HEK293 (cell line): ENCODE measurements around the gene SPACA7.

Experiments
- CTCF ChIA-PET: fragments of 350-600 bp; formaldehyde crosslinking; extraction: SDS; loops from one replicate; lab custom pipeline; 2021; ENCODE audit warnings: antibody characterized with exemption; lab: Yijun Ruan, JAX
- POLR2A ChIA-PET: fragments of 300-600 bp; formaldehyde crosslinking; extraction: SDS; loops from one replicate; lab custom pipeline; 2020; ENCODE audit warnings: antibody characterized with exemption, inconsistent platforms; lab: Yijun Ruan, JAX
- H3K27ac ChIP-seq: fragments of 200-500 bp; sonication (Bioruptor generic); 2 replicates; pipeline ENCODE4 v1.5.1; 2014; ENCODE audit warnings: low read depth, low read length, control low read depth, inconsistent platforms; ENCODE audit errors: extremely low read depth
- H3K36me3 ChIP-seq, 2 experiments: fragments of 200-500 bp in 1 of 2; sonication (Bioruptor generic) in 1 of 2; 1 replicate in 1 of 2; 2 replicates in 1 of 2; pipeline ENCODE4 v1.5.1; 2014 to 2017; ENCODE audit warnings: inconsistent platforms in 2 of 2, low read length in 2 of 2; ENCODE audit not compliant: control insufficient read depth in 2 of 2, insufficient read depth in 1 of 2
- H3K4me1 ChIP-seq: fragments of 200-500 bp; sonication (Bioruptor generic); 2 replicates; pipeline ENCODE4 v1.5.1; 2014; ENCODE audit warnings: mild to moderate bottlenecking, low read length, inconsistent platforms; ENCODE audit not compliant: control insufficient read depth, insufficient read depth
- H3K4me3 ChIP-seq: 2 replicates; pipeline ENCODE4 v1.5.1; 2011; ENCODE audit warnings: low read depth, mild to moderate bottlenecking, control low read depth, low read length, moderate library complexity
- H3K9me3 ChIP-seq: fragments of 200-500 bp; sonication (Bioruptor generic); 2 replicates; pipeline ENCODE4 v1.5.1; 2014; ENCODE audit warnings: low read depth, low read length, inconsistent platforms; ENCODE audit not compliant: control insufficient read depth, insufficient read depth
- FEZF1 ChIP-seq: fragments of 450-650 bp; formaldehyde crosslinking; IDR thresholded peaks from 2 replicates; pipeline ENCODE4 v1.5.1; 2016; ENCODE audit warnings: missing biosample characterization, missing genetic modification characterization
- TRIM28 ChIP-seq: IDR thresholded peaks from 2 replicates; pipeline ENCODE4 v1.6.1; 2011; ENCODE audit warnings: low read length, control low read depth, borderline replicate concordance
- TSHZ1 ChIP-seq: fragments of 450-650 bp; formaldehyde crosslinking; IDR thresholded peaks from 2 replicates; pipeline ENCODE4 v1.5.1; 2016; ENCODE audit warnings: missing biosample characterization, missing genetic modification characterization, borderline replicate concordance
- ZBTB8A ChIP-seq: fragments of 450-650 bp; formaldehyde crosslinking; IDR thresholded peaks from 2 replicates; pipeline ENCODE4 v1.5.1; 2016; ENCODE audit warnings: missing biosample characterization, missing genetic modification characterization
- ZFP69B ChIP-seq: fragments of 450-650 bp; formaldehyde crosslinking; IDR thresholded peaks from 2 replicates; pipeline ENCODE4 v1.5.1; 2016; ENCODE audit warnings: missing biosample characterization, missing genetic modification characterization
- ZNF311 ChIP-seq: fragments of 450-650 bp; formaldehyde crosslinking; IDR thresholded peaks from 2 replicates; pipeline ENCODE4 v1.5.1; 2017; ENCODE audit warnings: missing biosample characterization, missing genetic modification characterization, borderline replicate concordance
- ZNF37A ChIP-seq: fragments of 450-650 bp; IDR thresholded peaks from 2 replicates; pipeline ENCODE4 v1.5.1; 2018; ENCODE audit warnings: missing biosample characterization, missing genetic modification characterization
- ZNF391 ChIP-seq: fragments of 450-650 bp; formaldehyde crosslinking; IDR thresholded peaks from 2 replicates; pipeline ENCODE4 v1.5.1; 2016; ENCODE audit warnings: low read depth, missing biosample characterization, missing genetic modification characterization, borderline replicate concordance
- ZNF423 ChIP-seq: fragments of 450-650 bp; formaldehyde crosslinking; IDR thresholded peaks from 2 replicates; pipeline ENCODE4 v1.5.1; 2016; ENCODE audit warnings: missing biosample characterization, missing genetic modification characterization
- ZNF433 ChIP-seq: fragments of 450-650 bp; formaldehyde crosslinking; IDR thresholded peaks from 2 replicates; pipeline ENCODE4 v1.5.1; 2016; ENCODE audit warnings: missing biosample characterization, missing genetic modification characterization, low read depth
- ZNF558 ChIP-seq: fragments of 450-650 bp; formaldehyde crosslinking; IDR thresholded peaks from 2 replicates; pipeline ENCODE4 v1.5.1; 2016; ENCODE audit warnings: missing biosample characterization, missing genetic modification characterization
- ZNF560 ChIP-seq: fragments of 450-650 bp; formaldehyde crosslinking; IDR thresholded peaks from 2 replicates; pipeline ENCODE4 v1.5.1; 2017; ENCODE audit warnings: missing biosample characterization, missing genetic modification characterization, borderline replicate concordance
- ZNF843 ChIP-seq: fragments of 450-650 bp; formaldehyde crosslinking; IDR thresholded peaks from 2 replicates; pipeline ENCODE4 v1.5.1; 2016; ENCODE audit warnings: missing biosample characterization, missing genetic modification characterization
- TF ChIP-seq, protein P1 (sequence below): IDR thresholded peaks from 2 replicates; pipeline ENCODE4 v1.6.1; 2011; ENCODE audit warnings: mild to moderate bottlenecking, low read depth, low read length, borderline replicate concordance
- TF ChIP-seq, protein P2 (sequence below): fragments of 450-650 bp; formaldehyde crosslinking; IDR thresholded peaks from 2 replicates; pipeline ENCODE4 v1.5.1; 2016; ENCODE audit warnings: missing biosample characterization, missing genetic modification characterization
- TF ChIP-seq, protein P3 (sequence below): fragments of 450-650 bp; formaldehyde crosslinking; IDR thresholded peaks from 2 replicates; pipeline ENCODE4 v1.5.1; 2016; ENCODE audit warnings: missing biosample characterization, missing genetic modification characterization, low read depth
- TF ChIP-seq, protein P4 (sequence below): fragments of 450-650 bp; formaldehyde crosslinking; IDR thresholded peaks from 2 replicates; pipeline ENCODE4 v1.5.1; 2017; ENCODE audit warnings: missing biosample characterization, missing genetic modification characterization

The SPACA7 gene

GRCh38 chr13:112329376-112329775, 46.8 kb upstream of the SPACA7 start (continued):
- TF ChIP-seq TSHZ1 (tag by site-specific recombination), result no peak

DNA sequence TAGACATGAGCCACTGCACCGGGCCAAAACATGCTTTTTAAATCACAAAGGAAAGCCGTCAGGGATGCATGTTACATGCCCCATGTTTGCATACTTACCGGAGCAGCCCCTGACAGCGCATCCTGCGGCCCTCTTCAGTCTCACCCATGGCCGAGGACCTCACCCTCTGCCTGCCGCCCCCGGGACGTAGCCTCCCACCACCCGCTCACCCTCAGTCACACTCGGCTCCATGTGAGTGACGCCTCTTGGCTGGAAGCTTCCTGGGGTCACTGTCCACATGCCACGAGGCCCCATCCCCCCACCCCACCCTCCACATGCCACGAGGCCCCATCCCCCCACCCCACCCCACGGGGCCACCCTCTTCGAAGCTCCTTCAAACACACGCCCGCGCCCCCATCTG, 46.1 kb upstream of the SPACA7 start:
- no peaks in the 10 kb centered on the region for H3K36me3 ChIP-seq
- H3K4me1 ChIP-seq, result no peaks in the 10 kb centered on the region
- no peaks in the 10 kb centered on the region for H3K9me3 ChIP-seq
- TF ChIP-seq ZBTB8A, result no peak
- no peak for TF ChIP-seq ZNF423
- TF ChIP-seq, protein P1, sequence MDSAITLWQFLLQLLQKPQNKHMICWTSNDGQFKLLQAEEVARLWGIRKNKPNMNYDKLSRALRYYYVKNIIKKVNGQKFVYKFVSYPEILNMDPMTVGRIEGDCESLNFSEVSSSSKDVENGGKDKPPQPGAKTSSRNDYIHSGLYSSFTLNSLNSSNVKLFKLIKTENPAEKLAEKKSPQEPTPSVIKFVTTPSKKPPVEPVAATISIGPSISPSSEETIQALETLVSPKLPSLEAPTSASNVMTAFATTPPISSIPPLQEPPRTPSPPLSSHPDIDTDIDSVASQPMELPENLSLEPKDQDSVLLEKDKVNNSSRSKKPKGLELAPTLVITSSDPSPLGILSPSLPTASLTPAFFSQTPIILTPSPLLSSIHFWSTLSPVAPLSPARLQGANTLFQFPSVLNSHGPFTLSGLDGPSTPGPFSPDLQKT, result no peak
- no peak for TF ChIP-seq ZNF843
- no peak for TF ChIP-seq ZNF560 (tag by site-specific recombination)
- TF ChIP-seq, protein P2, sequence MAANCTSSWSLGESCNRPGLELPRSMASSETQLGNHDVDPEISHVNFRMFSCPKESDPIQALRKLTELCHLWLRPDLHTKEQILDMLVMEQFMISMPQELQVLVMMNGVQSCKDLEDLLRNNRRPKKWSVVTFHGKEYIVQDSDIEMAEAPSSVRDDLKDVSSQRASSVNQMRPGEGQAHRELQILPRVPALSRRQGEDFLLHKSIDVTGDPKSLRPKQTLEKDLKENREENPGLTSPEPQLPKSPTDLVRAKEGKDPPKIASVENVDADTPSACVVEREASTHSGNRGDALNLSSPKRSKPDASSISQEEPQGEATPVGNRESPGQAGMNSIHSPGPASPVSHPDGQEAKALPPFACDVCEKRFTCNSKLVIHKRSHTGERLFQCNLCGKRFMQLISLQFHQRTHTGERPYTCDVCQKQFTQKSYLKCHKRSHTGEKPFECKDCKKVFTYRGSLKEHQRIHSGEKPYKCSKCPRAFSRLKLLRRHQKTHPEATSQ (tag by site-specific recombination), result no peak
- TF ChIP-seq ZNF37A (tag by site-specific recombination), result no peak
- no peak for TF ChIP-seq ZFP69B
- TF ChIP-seq, protein P3, sequence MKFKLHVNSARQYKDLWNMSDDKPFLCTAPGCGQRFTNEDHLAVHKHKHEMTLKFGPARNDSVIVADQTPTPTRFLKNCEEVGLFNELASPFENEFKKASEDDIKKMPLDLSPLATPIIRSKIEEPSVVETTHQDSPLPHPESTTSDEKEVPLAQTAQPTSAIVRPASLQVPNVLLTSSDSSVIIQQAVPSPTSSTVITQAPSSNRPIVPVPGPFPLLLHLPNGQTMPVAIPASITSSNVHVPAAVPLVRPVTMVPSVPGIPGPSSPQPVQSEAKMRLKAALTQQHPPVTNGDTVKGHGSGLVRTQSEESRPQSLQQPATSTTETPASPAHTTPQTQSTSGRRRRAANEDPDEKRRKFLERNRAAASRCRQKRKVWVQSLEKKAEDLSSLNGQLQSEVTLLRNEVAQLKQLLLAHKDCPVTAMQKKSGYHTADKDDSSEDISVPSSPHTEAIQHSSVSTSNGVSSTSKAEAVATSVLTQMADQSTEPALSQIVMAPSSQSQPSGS (tag by site-specific recombination), result no peak
- no peak for TF ChIP-seq FEZF1 (tag by site-specific recombination)
- TF ChIP-seq ZNF558, result no peak
- TF ChIP-seq TRIM28, result no peak
- TF ChIP-seq, protein P4, sequence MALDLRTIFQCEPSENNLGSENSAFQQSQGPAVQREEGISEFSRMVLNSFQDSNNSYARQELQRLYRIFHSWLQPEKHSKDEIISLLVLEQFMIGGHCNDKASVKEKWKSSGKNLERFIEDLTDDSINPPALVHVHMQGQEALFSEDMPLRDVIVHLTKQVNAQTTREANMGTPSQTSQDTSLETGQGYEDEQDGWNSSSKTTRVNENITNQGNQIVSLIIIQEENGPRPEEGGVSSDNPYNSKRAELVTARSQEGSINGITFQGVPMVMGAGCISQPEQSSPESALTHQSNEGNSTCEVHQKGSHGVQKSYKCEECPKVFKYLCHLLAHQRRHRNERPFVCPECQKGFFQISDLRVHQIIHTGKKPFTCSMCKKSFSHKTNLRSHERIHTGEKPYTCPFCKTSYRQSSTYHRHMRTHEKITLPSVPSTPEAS, result no peak
- TF ChIP-seq ZNF391 (tag by site-specific recombination), result no peak
- TF ChIP-seq ZNF433 (tag by site-specific recombination), result no peak
- TF ChIP-seq ZNF311 (tag by site-specific recombination), result no peak
- TF ChIP-seq, all 188 proteins: peak for 0
- ChIA-PET CTCF (no interaction called here), POLR2A (no interaction called here)
- Histone ChIP-seq H3K4me3 (no peak overlapping the region), H3K27ac (no peak overlapping the region)
